Stimulated activated CD8-positive, alpha-beta memory T cell treated with anti-CD3 and anti-CD28 coated beads, Interleukin-7, amount 100 ng/mL, for 4 hours (primary cell): ENCODE results near the gene ACE.
"Not testable (repeated sequence)": the region's sequence is repeated elsewhere in the genome, so short reads cannot be mapped to it uniquely, and the experiment has no call there.

ENCODE experiments used
- DNase-seq, 2 donors: peaks; one replicate each; pipeline ENCODE4 v3.0.0-alpha.2; 2020; ENCODE audit warnings: low read depth in 2 of 2

Gene ACE

GRCh38 chr17:63444457-63444856, 32.4 kb upstream of the ACE start:
- DNase-seq = no peak

- DNase-seq = no peak
Measured at GRCh38 chr17:63445065-63445464, 31.8 kb upstream of the ACE start.

- DNase-seq = peak; percentile 62 to 73
Measured at GRCh38 chr17:63445571-63445953, 31.3 kb upstream of the ACE start.

GRCh38 chr17:63445954-63446752, 30.7 kb upstream of the ACE start, which contains the start of gene CYB561:
TSS of gene CYB561 (minus strand) at chr17:63446306. CDS start at chr17:63437547, 8,759 bp downstream.
- DNase-seq = peak; percentile 15 to 69

GRCh38 chr17:63446753-63447470, 29.9 kb upstream of the ACE start:
- peak in 1 of 2 donors; percentile 37 for DNase-seq

- DNase-seq = no peak
Measured at GRCh38 chr17:63447471-63448009, 29.3 kb upstream of the ACE start.

- DNase-seq = no peak
Measured at GRCh38 chr17:63448655-63449054, 28.2 kb upstream of the ACE start.

GRCh38 chr17:63450551-63450950, 26.3 kb upstream of the ACE start:
- peak in 1 of 2 donors; percentile 21 for DNase-seq

- DNase-seq = no peak
Measured at GRCh38 chr17:63451150-63451549, 25.7 kb upstream of the ACE start.

- DNase-seq = no peak
Measured at GRCh38 chr17:63452046-63452961, 24.6 kb upstream of the ACE start.

- no peak for DNase-seq
Measured at GRCh38 chr17:63452962-63453551, 23.8 kb upstream of the ACE start.

- DNase-seq = not testable (repeated sequence)
Measured at GRCh38 chr17:63454357-63454756, 22.5 kb upstream of the ACE start.

- DNase-seq = no peak
Measured at GRCh38 chr17:63454915-63455314, 21.9 kb upstream of the ACE start.

GRCh38 chr17:63455417-63455816, 21.4 kb upstream of the ACE start:
- DNase-seq = no peak

- no peak for DNase-seq
Measured at GRCh38 chr17:63458478-63458877, 18.4 kb upstream of the ACE start.

GRCh38 chr17:63460018-63460417, 16.8 kb upstream of the ACE start:
- no peak for DNase-seq

GRCh38 chr17:63463771-63464170, 13.1 kb upstream of the ACE start:
- DNase-seq = no peak

- no peak for DNase-seq
Measured at GRCh38 chr17:63464691-63465236, 12.1 kb upstream of the ACE start.

- DNase-seq = not testable (repeated sequence)
Measured at GRCh38 chr17:63468099-63468498, 8.8 kb upstream of the ACE start.

- DNase-seq = no peak
Measured at GRCh38 chr17:63474174-63474573, 2.7 kb upstream of the ACE start.
